Measurements from ENCODE around the gene NRCAM.

DNA sequence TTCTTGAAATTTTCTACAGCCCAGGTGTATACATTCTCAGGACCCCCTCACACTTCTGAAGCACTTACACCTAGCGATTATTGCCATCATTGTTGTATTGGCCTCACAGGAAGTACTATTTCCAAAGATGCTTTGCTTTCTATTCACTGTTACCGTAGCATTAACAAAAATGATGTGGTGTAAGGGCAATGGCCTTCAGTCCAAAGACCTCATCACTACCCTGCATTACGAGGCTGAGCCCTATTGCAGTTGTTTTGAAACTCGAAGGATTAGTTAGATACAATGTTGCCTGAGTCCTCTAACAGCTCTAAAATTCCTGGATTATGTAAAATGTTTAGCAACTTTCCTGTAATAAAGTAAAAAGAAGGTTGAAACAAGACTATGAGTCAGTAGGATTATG, 2.9 kb downstream of the NRCAM start:
- TF ChIP-seq, protein P1, sequence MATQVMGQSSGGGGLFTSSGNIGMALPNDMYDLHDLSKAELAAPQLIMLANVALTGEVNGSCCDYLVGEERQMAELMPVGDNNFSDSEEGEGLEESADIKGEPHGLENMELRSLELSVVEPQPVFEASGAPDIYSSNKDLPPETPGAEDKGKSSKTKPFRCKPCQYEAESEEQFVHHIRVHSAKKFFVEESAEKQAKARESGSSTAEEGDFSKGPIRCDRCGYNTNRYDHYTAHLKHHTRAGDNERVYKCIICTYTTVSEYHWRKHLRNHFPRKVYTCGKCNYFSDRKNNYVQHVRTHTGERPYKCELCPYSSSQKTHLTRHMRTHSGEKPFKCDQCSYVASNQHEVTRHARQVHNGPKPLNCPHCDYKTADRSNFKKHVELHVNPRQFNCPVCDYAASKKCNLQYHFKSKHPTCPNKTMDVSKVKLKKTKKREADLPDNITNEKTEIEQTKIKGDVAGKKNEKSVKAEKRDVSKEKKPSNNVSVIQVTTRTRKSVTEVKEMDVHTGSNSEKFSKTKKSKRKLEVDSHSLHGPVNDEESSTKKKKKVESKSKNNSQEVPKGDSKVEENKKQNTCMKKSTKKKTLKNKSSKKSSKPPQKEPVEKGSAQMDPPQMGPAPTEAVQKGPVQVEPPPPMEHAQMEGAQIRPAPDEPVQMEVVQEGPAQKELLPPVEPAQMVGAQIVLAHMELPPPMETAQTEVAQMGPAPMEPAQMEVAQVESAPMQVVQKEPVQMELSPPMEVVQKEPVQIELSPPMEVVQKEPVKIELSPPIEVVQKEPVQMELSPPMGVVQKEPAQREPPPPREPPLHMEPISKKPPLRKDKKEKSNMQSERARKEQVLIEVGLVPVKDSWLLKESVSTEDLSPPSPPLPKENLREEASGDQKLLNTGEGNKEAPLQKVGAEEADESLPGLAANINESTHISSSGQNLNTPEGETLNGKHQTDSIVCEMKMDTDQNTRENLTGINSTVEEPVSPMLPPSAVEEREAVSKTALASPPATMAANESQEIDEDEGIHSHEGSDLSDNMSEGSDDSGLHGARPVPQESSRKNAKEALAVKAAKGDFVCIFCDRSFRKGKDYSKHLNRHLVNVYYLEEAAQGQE (IDR thresholded peaks at IDR 0.05) = no peak
- TF ChIP-seq, protein P2, sequence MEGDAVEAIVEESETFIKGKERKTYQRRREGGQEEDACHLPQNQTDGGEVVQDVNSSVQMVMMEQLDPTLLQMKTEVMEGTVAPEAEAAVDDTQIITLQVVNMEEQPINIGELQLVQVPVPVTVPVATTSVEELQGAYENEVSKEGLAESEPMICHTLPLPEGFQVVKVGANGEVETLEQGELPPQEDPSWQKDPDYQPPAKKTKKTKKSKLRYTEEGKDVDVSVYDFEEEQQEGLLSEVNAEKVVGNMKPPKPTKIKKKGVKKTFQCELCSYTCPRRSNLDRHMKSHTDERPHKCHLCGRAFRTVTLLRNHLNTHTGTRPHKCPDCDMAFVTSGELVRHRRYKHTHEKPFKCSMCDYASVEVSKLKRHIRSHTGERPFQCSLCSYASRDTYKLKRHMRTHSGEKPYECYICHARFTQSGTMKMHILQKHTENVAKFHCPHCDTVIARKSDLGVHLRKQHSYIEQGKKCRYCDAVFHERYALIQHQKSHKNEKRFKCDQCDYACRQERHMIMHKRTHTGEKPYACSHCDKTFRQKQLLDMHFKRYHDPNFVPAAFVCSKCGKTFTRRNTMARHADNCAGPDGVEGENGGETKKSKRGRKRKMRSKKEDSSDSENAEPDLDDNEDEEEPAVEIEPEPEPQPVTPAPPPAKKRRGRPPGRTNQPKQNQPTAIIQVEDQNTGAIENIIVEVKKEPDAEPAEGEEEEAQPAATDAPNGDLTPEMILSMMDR (IDR thresholded peaks at IDR 0.05; ENCODE audit: low read depth, low read length, missing input control) = no peak
- TF ChIP-seq RXRA (IDR thresholded peaks at IDR 0.05) (peak; percentile 58 to 77), GABPA (IDR thresholded peaks at IDR 0.05 in 1 of 2, conservative IDR thresholded peaks at IDR 0.05 in 1 of 2) (no peak), EGR1 (IDR thresholded peaks at IDR 0.05; ENCODE audit: low read depth in 2 of 2) (no peak), TAF1 (conservative IDR thresholded peaks at IDR 0.05) (no peak), HNF4G (IDR thresholded peaks at IDR 0.05) (no peak), NR2F2 (IDR thresholded peaks at IDR 0.05) (no peak), YY1 (IDR thresholded peaks at IDR 0.05) (no peak), SP1 (IDR thresholded peaks at IDR 0.05) (no peak)
- TF ChIP-seq, protein P3, sequence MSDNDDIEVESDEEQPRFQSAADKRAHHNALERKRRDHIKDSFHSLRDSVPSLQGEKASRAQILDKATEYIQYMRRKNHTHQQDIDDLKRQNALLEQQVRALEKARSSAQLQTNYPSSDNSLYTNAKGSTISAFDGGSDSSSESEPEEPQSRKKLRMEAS (IDR thresholded peaks at IDR 0.05) = no peak
- TF ChIP-seq, protein P4, sequence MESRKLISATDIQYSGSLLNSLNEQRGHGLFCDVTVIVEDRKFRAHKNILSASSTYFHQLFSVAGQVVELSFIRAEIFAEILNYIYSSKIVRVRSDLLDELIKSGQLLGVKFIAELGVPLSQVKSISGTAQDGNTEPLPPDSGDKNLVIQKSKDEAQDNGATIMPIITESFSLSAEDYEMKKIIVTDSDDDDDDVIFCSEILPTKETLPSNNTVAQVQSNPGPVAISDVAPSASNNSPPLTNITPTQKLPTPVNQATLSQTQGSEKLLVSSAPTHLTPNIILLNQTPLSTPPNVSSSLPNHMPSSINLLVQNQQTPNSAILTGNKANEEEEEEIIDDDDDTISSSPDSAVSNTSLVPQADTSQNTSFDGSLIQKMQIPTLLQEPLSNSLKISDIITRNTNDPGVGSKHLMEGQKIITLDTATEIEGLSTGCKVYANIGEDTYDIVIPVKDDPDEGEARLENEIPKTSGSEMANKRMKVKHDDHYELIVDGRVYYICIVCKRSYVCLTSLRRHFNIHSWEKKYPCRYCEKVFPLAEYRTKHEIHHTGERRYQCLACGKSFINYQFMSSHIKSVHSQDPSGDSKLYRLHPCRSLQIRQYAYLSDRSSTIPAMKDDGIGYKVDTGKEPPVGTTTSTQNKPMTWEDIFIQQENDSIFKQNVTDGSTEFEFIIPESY (IDR thresholded peaks at IDR 0.05) = no peak

All from liver (tissue), 3 donors.